Kidney capillary endothelial cell (primary cell): ENCODE results near the gene ENAH.
"Not testable (repeated sequence)": the region's sequence is repeated elsewhere in the genome, so short reads cannot be mapped to it uniquely, and the experiment has no call there.

Experiments
- DNase-seq: peaks from one replicate; pipeline ENCODE4 v3.0.0-alpha.2; 2018; ENCODE audit warnings: low spot score

The ENAH gene

DNA sequence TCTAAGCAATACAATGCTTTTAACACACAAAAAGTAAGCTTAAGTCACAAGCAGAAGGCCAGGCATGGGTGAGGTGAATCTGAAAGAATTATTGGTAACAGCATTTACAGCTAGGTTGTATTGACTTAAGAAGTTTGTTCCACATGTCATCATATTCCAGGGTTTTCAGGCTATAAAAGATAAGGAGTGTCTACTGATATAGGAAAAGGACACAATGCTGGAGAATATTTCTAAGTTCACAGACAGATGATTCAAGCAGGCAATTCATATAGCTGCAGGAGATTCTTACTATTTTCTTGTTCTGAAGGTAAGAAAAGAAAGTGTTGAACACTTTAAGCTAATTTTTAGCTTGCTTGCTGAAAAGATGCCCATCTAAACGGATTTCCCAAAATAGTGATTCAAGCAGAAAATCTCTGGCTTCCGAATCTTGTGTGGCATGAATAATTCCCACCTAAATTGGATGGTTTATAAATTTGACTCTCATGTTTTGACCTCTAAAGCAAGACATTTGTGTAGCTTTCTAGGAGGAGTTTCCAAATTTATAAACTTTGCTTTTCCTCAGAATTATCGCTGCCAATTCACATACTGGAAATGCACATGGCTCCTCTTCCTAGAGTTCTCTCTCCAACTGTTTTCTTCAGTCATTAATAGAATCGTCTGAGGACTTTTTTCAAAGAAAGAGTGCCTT, 129.5 kb downstream of the ENAH start:
- DNase-seq = no peak

DNA sequence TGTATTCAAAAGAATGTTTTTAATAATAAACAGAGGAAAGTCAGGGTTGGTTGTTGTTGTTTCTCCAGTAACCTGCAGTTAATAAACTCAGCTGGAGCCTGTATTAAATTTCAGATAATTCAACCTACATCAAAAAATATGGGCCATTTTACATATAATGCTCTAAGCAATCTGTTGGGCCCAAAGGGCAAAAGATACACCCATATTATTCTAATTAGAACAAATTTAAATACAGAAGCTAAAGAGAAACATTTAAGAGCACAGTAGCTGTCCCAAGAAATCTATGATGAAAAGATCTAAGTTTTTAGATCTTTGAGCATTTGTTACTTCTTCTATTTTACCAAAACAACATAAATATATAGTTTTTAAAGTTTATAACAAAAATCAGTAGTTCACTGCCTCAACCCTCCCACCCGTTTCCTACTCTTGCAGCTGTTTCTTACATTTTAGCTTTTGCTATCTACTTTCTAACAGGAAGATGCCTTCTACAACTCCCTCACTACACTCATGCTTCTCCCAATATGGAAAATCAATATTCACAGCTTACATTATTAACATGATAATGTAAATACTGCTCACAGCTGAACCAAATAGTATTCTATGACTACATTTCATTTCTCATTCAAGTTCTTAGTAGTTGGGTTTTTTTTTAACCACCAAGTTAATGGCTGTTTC, 130.2 kb downstream of the ENAH start:
- DNase-seq = no peak

DNA sequence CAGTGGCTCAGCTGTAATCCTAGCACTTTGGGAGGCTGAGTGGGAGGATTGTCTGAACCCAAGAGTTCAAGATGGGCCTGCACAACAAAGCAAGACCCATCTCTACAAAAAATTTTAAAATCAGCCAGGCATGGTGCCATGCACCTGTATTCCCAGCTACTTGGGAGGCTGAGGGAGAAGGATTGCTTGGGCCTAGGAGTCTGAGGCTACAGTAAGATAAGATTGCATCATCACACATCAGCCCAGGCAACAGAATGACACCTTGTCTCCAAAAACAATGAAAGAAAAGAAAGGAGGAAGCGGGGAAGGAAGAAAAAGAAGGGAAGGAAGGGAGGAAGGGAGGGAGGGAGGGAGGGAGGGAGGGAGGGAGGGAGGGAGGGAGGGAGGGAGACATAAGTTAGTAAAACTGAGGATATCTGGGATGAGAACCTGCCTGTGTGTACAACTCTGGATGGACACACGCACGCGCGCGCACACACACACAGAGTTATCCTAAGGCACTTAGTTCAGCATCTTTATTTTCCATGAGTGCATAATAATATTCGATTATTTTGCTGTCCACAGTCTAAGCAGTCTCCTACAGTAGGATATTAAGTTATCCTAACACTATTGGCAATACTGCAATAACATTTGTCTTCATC, 132.2 kb downstream of the ENAH start:
- no peak for DNase-seq

DNA sequence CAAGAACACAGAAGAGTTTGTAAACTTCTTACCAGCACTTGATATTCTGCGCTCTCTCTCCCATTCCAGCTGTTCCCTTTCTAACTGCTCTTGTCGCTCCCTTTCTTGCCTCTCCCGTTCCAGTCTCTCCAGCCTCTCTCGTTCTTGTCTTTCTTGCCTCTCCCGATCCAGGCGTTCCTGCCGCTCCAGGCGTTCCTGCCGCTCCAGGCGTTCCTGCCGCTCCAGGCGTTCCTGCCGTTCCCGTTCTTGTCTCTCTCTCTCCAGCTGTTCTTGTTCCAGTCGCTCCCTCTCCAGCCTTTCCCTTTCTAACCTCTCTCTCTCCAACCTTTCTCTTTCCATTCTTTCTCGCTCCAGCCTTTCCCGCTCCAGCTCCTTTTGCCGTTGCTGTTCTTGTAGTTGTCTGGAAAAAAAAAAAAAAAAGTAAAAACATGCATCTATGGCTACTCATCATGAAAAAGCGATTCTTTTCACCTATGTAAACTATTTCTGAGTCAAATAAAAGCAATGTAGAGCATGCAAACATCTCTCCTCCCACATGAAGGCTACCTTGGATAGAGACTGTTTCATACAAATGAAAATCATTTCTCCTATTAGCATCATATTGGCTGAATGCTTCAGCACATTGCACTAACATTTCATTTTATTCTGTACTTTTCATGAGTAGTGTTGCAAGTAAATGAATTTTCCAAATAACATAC, 133.6 kb downstream of the ENAH start:
- DNase-seq = no peak

DNA sequence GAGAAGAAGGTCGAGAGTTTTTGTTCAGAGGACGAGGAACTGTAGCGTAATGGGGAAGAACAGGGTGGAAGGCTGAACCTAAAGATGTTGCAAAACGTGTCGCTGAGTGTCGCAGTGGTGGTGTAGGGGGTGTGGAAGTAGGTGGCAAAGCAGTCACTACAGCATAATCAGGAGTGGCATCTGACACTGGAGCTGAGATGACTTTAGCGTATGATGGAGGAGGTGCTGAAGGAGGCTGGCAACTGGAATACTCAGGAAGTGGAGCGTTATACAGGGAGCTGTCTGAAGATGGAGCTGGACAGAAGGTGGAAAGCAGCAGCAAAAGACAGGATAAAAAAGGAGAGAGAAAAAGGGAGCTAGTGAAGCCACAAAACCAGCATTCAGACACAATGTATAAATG, 135.2 kb downstream of the ENAH start:
- no peak for DNase-seq

DNA sequence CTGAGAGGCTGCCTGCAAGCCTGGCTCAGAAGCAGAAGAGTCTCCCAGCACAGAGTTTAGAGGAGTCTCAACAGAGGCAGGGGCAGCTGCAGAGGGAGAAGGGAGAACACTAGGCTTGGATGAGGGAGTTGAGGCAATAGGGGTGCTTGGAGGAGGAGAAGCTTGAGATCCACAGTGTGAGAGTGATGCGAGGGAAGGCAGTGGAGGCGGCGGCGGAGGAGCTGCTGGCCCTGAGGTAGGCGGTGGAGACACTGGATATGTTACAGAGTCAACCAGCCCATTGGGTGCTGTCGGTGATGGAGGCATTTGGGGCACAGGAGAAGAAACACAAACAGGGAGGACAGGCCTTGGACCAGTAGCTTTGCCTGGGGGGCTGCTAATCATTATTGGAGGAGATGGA, 135.7 kb downstream of the ENAH start:
- DNase-seq = no peak

DNA sequence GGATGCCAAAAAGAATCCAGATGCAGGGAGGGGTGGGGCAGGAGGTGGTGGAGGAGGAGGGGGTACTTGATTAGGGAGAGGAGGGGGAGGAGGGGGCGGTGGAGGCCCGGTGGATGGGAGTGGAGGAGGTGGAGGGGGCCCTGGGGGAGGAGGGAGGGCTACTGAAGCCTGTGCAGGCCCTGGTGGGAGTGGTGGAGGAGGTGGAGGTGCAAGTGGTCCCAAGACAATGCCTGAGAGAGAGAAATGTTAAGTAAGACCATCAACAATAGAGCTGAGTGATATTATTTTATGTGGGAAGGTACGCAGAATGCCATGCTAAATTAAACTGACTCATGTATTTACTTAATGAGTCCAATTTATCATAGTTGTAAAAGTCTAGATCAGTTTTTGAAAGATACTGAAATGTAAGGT, 138.2 kb downstream of the ENAH start:
- DNase-seq = no peak

DNA sequence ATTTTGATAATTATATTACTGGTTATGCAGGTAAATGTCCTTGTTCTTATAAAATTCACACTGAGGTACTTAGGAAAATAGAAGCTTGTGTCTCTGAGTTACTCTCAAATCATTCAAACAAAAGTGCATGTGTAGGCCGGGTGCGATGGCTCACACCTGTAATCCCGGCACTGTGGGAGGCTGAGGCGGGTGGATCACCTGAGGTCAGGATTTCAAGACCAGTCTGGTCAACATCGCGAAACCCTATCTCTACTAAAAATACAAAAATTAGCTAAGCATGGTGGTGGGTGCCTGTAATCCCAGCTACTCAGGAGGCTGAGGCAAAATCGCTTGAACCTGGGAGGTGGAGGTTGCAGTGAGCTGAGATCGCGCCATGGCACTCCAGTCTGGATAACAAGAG, 139.3 kb downstream of the ENAH start:
- DNase-seq = not testable (repeated sequence)

DNA sequence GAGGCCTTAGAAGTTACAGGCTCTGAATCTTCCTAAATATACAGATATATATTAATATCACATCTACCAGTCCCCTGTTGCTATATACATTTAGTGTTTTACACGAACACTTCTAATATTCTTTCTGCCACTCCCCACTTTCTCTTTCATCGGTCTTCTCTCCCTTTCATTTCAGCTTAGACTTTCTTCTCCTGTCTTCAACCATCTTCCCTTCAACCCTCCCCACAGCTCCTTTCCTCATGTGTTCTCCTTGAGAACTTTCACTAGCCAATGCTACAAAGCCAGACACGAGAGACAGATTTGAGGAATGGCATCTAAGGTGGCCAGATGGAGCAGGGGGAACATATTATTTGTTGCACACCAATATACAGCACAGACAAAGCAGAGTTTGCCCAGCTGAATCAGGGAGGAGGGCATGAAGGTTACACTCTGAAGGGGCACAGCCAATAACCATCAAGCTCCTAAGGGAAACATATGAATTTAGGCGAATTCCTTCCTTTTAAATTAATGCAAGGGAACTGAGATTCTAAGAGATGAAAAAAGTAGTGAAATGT, 141.0 kb downstream of the ENAH start:
- no peak for DNase-seq

DNA sequence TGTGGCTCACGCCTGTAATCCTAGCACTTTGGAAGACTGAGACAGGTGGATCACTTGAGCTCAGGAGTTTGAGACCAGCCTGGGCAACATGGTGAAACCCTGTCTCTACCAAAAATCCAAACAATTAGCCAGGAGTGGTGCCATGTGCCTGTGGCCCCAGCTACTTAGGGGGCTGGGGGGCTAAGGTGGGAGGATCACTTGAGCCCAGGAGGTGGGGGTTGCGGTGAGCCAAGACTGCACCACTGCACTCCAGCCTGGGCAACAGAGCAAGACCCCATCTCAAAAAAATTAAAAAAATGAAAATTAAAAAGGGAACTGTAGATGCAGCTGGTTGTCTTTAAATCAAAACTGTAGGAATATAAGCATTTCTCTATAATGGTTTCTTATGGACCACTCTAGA, 142.2 kb downstream of the ENAH start:
- not testable (repeated sequence) for DNase-seq

DNA sequence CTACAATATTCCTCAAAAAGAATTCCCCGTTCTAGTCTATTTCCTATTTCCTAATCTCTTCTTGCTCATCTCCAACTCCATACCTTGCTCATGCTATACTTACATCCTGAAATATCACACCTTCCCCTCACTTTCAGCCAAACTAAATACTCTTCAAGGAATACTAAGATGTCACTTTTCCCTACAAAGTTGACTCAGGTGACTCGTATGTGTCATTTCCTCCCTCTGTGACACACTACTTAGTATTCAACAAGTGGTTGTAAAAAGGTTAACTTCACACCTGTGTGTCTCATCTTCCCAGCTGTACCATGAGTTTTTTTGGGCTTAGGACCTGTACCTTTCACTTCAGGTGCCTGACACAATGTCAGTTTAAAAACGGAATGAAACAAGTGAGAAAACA, 143.2 kb downstream of the ENAH start:
- peak; percentile 8 for DNase-seq

DNA sequence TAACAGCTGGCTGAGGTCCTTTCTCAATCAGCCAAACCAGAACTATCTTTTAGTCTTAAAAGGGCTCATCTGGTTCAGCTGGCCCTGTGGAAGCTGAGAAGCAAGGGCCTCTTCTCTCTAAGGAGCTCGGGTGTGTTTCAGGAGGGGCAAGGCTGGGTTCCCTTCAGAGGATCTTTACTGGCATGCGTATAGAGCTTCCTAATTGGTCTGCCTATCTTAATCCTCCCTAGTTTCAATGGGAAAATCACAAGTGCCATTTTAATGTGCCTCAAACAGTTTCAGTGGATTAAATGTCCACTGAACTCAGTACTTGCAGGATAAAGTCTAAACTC, 143.6 kb downstream of the ENAH start:
- DNase-seq = no peak

DNA sequence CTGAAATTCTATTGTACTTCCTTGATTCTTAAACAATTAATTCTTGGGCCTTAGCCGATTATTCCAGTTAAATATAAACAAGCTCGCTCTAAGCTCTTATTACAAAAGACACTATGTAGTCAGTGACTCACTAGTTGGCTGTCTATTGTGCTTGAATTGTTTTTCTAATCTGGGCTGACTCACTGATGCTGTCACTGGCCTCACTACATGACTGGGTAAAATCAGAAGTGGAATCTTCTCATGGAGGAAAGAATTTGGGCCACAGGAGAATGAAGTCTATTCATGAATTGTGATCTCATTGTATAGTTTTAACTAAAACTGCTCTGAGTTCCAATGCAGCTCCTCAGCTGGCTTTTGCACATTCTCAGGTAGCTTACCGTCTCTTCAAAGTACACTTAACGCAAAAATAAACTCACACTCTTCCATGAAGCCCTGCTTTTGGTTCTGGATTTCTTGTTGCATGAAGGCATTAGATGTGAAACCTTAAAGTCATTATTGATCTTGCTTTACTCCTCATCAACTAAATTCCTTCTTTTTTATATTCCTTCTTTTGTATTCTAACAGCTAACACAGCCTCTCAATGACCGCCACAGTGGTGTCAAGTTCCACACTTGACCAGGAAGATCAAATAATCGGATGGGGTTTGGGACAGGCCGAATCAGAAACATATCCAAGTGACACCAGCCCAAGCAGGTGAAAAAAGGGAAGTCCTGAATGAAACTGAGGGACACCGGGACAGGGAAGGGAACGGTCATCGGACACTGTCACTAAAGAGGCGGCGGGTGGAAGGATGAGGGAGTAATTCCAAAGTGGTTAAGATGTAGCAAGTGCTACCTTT, 144.2 kb downstream of the ENAH start:
- peak; percentile 95 for DNase-seq

DNA sequence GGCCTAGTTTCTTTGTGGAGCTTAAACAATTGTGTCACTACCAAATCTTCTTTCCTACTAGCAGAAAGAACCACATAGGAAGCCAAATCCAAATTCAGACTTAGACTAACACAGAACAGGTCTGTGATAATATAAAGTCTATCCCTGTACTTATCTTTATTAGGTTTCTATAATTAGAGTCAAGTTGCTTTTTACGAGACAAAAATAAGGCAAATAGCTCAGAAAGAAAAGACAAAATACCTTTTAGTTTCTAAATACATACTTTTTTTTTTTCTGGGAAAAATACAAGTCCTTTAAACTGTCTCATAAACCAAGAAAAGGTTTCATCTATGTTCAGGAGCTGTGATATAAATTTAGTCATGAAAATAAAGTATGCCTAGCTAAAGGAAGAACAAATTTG, 146.2 kb downstream of the ENAH start:
- no peak for DNase-seq

DNA sequence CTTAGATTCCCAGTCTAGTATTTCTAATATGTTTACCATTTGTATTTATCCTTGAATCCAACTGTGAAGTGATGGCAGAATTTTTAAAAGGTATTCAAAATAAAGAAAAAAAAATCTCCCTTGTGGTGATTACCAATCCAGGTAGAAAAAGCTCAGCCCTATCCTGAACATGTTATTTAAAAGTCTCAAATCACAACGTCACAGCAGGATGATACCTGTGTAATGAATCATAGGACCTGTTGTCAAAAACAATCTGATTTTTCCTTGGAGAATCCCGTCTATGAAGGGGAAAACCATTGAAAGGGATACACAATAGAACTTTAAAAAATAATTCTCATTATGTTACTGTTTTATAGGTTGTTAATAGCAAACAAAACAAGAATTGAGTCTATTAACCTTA, 148.1 kb downstream of the ENAH start:
- no peak for DNase-seq

DNA sequence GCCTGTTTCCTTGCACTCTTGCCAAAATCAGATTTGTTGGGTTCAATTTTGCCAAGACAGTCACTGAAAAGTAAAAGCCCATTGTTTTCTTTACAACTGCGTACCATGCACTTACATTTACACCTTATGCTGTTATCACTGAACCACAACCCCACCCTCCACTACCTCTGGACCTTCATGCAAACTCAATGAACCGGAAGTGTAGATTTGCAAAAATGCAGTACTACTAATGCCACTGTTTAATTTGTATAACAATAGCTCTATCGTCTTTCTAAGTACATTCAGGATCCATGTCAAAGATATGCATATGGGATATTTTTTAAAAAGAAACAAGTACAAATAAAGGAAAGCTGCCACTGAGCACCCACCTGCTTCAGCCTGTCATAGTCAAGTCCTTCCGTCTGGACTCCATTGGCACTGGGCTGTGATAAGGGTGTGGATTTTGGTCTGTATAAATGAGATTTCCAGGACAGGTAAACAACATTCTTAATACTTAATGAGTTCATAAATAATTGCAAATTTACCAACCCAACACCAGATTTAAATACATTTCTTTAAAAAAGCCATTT, 152.2 kb downstream of the ENAH start:
- DNase-seq = no peak

DNA sequence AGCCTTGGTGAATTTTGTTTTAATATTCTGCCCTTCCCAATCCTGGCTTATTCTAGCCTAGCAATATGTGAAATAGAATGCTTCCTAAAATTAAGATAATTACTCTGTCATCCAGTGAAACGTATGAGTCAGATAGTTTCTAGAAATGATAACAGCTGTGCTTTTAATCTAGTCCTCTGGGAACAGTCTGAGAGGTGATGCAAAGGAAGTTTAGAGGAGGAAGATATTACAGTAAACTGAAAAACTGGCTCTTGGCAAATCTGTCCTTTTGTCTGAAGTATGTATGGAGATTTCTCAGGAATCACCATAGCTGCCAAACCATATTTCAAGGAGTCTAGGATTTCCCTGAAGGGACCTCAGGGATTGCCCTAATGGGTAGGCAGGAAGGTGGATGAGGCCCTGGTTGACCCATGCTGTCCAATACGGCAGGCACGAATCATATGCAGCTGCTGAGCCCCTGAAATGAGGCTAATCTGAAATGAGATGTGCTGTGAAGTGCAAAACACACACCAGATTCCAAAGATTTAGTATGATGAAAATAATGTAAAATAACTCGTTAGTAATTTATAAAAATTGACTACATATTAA, 154.3 kb downstream of the ENAH start:
- no peak for DNase-seq

DNA sequence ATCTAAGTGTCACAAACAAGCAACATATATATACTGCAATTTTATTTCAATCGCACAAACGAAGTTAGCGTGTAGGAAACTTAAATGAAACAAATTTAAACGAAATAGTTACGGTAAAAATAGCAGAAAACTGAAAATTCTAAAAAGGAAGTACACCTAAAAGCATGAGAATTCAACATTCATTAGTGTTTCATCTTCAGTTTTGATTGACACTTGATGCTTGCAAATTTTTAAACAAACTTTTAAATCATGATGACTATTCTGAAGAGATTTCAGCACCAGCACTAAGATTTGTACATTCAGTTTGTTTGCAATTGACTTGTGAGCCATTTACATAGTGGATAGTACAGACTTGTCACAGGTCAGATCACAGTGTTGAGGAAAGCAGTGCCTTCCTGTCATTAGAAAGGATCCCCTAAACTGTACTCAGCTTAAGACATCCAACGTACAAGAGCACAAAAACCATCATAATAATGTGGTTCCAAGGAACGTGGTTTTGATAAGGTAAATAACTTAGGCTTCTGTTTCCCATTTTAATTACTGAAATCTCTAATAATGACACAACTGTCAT, 158.0 kb downstream of the ENAH start:
- DNase-seq = no peak

DNA sequence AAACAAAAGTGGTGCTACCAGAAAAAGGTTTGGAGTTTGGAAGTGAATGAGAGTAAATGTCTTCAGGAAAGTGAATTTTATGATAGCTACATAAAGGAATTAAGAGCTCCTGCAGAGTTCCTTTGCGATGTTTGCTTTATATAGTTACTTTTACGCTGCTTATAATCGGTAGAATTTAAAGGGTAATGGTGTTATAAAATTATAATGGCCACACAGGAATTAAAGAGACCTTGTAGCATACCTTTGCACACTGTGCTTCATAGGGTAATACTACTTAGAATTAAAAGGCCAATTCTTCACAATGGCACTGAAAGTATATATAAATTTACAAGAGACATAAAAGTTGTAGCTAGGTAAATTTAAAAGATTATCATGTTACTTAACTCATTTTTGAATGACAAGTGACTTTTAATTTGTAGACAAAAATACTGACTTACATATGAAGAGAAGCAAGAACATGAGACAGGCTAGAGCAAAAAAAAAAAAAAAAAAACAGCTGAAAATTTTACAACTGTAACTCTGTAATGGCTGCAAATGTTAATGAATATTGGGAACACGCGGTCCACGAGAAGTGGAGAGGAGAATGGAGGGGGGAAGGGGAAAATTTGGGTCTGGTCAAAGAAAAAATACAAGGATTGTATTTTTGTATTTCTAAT, 159.2 kb downstream of the ENAH start:
- no peak for DNase-seq

DNA sequence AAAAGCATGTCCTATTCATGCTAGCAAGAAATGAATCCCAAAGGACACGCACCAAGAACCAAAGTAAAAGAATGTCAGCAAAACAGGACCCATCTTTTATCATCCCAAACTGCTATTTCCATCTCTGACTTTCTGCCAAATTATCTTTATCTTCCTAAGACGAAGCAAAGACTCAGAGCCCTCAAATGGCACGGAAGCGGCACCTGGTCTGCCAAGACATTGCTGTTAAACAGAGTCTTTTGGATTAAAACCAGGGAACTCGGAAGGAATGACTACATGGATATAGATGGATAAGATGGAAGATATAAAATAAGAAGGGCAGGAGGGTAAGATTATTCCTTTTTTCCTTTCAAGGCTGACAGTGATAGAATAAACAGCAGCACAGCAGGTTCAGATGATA, 164.2 kb downstream of the ENAH start:
- no peak for DNase-seq
